IPS-20b (cell line): ENCODE results near the gene CDC42EP4.

Experiments
- H3K27ac ChIP-seq: one replicate; pipeline ENCODE4 v1.5.1; 2013; ENCODE audit warnings: low read length
- H3K27me3 ChIP-seq: 2 replicates; pipeline ENCODE4 v1.6.1; 2013; ENCODE audit warnings: mild to moderate bottlenecking, low read length, inconsistent platforms; ENCODE audit not compliant: insufficient read depth
- H3K36me3 ChIP-seq: 2 replicates; pipeline ENCODE4 v1.6.1; 2013; ENCODE audit warnings: low read depth, mild to moderate bottlenecking, inconsistent platforms, low read length, moderate library complexity; ENCODE audit not compliant: insufficient read depth
- H3K4me1 ChIP-seq: 2 replicates; pipeline ENCODE4 v1.6.1; 2013; ENCODE audit warnings: mild to moderate bottlenecking, control low read depth, inconsistent platforms, low read length, moderate library complexity; ENCODE audit not compliant: insufficient read depth
- H3K4me3 ChIP-seq: 2 replicates; pipeline ENCODE4 v1.5.1; 2013; ENCODE audit warnings: mild to moderate bottlenecking, low read length, inconsistent platforms
- H3K9ac ChIP-seq: 2 replicates; pipeline ENCODE4 v1.6.1; 2013; ENCODE audit warnings: low read depth, mild to moderate bottlenecking, inconsistent platforms, low read length, moderate library complexity
- H3K9me3 ChIP-seq: 2 replicates; pipeline ENCODE4 v1.6.1; 2013; ENCODE audit warnings: mild to moderate bottlenecking, low read depth, low read length, inconsistent platforms; ENCODE audit not compliant: insufficient read depth

The CDC42EP4 gene

DNA sequence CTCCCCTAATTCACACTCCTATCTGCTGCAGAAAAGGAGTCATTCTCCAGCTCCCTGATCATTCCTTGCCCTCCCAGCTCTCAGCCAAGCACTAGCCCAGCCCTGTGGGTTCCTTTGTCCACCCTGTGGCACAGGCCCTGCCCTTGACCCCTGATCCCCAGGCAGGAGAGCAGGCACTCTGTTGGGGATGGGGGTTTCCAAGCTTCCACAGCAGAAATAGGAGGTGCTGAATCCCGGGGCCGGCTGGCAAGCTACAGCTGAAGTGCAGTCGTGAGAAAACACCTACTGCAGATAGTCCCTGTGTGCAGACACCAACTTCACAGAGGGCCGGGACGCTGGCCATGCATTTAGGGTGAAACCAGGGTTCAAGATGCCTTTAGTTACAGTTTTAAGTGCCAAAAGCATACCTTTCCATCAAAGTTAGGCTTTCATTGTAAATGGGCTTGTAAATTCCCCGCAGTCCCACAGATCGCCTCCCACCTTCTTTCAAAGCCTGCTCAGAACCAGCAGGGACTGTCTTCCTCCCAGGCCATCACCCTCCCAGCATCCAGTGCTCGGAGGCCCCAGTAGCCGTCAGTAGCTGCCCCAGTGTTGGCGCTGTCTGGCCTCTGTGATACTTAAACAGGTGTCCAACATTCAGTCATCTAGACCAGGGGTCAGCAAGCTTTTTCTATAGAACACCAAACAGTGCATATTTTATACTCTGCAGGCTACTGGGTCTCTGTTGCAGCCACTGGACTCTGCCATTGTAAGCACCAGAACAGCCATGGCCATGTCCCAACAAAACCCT lies 60.8 kb downstream of the CDC42EP4 start:
- H3K27me3 ChIP-seq, result no peaks in the 10 kb centered on the region
- no peak overlapping the region for H3K9ac ChIP-seq
- no peak overlapping the region for H3K4me3 ChIP-seq
- H3K9me3 ChIP-seq, result no peaks in the 10 kb centered on the region
- peaks cover 25% of the 10 kb centered on the region for H3K36me3 ChIP-seq
- no peak overlapping the region for H3K27ac ChIP-seq
- H3K4me1 ChIP-seq, result no peaks in the 10 kb centered on the region

DNA sequence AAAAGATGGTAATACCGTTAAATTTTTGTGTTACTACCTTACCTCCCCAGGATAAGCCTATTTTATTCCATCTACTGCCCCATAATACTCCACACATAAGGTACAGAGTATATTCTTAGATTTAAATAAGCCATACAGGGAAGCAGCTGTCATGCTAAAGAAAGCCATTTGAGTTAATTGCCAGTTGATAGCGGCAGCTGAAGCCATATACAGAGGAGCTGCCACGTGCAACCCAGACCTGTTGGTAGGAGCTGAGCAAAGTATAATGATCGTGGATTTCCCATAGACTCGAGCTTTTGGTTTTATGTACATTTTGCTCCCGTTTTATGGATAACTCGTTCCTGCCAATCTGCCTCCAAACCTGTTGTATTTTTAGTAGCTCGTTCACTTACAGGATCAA lies 62.1 kb downstream of the CDC42EP4 start:
- no peak overlapping the region for H3K9ac ChIP-seq
- no peak overlapping the region for H3K4me3 ChIP-seq
- H3K27me3 ChIP-seq, result no peaks in the 10 kb centered on the region
- peaks cover 38% of the 10 kb centered on the region for H3K36me3 ChIP-seq
- H3K9me3 ChIP-seq, result no peaks in the 10 kb centered on the region
- no peaks in the 10 kb centered on the region for H3K4me1 ChIP-seq
- no peak overlapping the region for H3K27ac ChIP-seq

DNA sequence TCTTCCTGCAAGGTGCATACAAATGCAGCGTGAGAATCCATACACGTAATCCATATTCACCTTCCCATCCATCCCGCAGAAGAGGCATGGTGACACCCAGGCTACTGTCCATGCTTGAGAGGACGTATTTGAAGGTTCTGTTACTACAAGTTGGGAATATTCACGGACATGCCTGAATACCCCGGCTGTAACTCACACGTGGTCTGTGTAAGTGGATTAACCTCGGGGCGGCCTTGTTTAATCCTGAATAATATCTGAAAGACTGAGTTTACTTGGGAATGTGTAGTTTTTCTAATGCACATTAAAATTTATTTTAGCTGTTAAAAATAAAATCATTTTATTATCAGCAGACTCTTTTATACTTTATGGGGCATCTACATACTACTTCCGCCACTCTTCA lies 63.3 kb downstream of the CDC42EP4 start:
- Histone ChIP-seq H3K36me3 (peaks cover 46% of the 10 kb centered on the region), H3K9me3 (no peaks in the 10 kb centered on the region), H3K27ac (no peak overlapping the region), H3K9ac (no peak overlapping the region), H3K27me3 (no peaks in the 10 kb centered on the region), H3K4me3 (no peak overlapping the region), H3K4me1 (no peaks in the 10 kb centered on the region)

DNA sequence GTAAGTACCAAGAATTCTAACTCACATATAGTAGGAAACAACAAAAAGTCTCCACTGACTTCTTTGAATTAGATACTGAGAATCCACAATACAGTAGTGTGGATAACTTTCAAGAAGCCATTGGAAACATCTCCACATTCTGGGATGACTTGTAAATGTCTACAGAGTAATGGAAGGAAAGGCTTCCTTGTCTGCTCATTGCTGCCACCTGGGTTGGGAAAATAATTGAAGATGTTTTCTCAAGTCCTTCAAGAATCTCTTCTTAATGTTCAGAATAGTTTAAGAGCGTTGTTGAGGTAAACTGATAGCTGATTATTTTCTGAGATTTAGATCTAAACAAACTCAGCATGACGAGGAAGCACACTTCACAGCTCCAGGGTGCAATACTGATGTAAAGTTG lies 64.1 kb downstream of the CDC42EP4 start:
- Histone ChIP-seq H3K4me3 (no peak overlapping the region), H3K36me3 (peaks cover 52% of the 10 kb centered on the region), H3K4me1 (no peaks in the 10 kb centered on the region), H3K27me3 (no peaks in the 10 kb centered on the region), H3K9me3 (no peaks in the 10 kb centered on the region), H3K9ac (no peak overlapping the region), H3K27ac (no peak overlapping the region)

DNA sequence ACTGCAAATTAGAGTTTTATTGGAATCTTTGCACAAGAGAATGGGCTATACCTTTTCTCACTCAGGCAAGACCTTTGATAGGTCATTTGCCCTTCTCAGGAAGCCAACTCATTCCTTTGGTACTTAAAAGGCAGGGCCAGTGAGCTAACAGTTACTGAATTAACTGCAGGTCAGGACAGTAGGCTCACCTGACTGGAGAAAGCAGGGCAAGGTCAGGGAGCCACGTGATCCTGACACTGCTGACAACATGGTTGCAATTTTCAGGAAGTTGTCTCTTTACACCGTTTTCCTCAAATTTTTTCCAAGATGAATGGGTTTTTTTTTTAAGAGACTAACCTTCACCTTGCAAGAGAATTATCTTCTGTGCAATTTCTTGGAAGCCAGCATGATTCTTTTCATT lies 71.2 kb downstream of the CDC42EP4 start:
- H3K9me3 ChIP-seq, result no peaks in the 10 kb centered on the region
- H3K27me3 ChIP-seq, result no peaks in the 10 kb centered on the region
- no peak overlapping the region for H3K27ac ChIP-seq
- H3K4me3 ChIP-seq, result no peak overlapping the region
- no peaks in the 10 kb centered on the region for H3K4me1 ChIP-seq
- H3K9ac ChIP-seq, result no peak overlapping the region
- peaks cover 79% of the 10 kb centered on the region for H3K36me3 ChIP-seq

DNA sequence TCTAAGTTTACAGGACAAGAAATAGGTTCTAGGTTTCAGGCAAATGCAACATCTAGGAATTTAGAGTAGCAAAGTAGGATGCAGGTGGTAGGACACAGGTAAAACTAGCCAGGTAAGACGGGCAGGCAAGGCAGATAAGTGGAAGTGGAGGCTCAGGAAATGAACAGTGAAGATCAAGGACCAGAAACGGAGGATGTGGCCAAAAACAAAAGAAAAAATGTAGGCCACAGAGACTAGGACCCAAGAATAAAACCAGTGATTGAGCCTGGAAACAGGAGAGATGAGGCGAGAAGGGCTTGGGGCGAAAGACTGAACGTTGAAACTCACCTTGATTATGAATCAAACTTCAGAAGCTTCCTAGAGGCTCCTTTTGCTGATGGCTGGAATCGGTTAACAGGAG lies 74.1 kb downstream of the CDC42EP4 start:
- Histone ChIP-seq H3K27me3 (no peaks in the 10 kb centered on the region), H3K4me3 (no peak overlapping the region), H3K9ac (no peak overlapping the region), H3K27ac (no peak overlapping the region), H3K9me3 (no peaks in the 10 kb centered on the region), H3K36me3 (peaks cover 68% of the 10 kb centered on the region), H3K4me1 (no peaks in the 10 kb centered on the region)

DNA sequence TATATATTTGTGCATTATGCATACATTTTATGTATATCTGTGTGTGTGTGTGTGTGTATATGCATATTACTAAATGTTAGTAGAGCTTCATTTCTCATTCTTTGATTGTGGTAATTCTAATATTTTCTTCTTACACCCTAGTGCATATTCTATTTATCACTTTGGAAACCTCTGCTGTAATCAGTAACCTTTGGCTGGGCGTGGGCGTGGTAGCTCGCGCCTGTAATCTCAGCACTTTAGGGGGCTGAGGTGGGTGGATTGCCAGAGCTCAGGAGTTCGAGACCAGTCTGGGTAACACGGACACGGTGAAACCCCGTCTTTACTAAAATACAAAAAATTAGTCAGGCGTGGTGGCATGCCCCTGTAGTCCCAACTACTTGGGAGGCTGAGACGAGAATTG lies 77.1 kb downstream of the CDC42EP4 start:
- no peaks in the 10 kb centered on the region for H3K4me1 ChIP-seq
- H3K27ac ChIP-seq, result no peak overlapping the region
- H3K36me3 ChIP-seq, result peaks cover 46% of the 10 kb centered on the region

More for the DNA sequence above, 77.1 kb downstream of the CDC42EP4 start:
- Histone ChIP-seq H3K4me3 (no peak overlapping the region), H3K9ac (no peak overlapping the region), H3K9me3 (no peaks in the 10 kb centered on the region), H3K27me3 (no peaks in the 10 kb centered on the region)
